ENCODE results near the gene C2orf76. TPM values are rescaled to one million over a fixed set of nuclear protein-coding genes. Genes with fewer than 3 reads are reported as not detected.
A peak's percentile ranks its signal among the peaks of the same experiment; 100 is the strongest.

Gene C2orf76
- total RNA-seq, 4 donors from 2014 or later = 1.6 to 2.9 TPM; not detected in 2

DNA sequence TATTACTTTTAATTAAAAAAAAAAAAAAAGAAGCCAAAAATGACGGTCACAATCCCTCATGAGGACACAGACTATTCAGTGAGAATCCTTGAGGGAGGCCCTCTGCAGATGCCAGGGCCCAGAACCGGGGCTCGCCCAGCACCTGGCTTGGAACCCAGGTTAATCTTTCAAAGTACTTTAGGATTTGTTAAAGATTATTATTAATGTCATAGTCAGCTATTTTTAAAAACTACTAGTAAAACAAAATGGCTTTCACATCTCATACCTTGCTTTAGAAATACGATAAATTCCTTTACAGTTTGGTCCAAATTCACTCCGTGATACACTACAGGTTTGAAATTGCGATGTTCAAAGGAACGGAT, 27.1 kb downstream of the C2orf76 start:
- no peak overlapping the region for H3K27ac ChIP-seq

GRCh38 chr2:119338826-119339561, 27.6 kb downstream of the C2orf76 start:
- H3K9me3 ChIP-seq = no peaks in the 10 kb centered on the region
- peak overlapping the region in 1 of 4 donors; percentile 28 for H3K27ac ChIP-seq
- peak in 2 of 3 donors; percentile 76 to 83 for DNase-seq
- no peaks in the 10 kb centered on the region for H3K27me3 ChIP-seq
- TF ChIP-seq POLR2A (IDR thresholded peaks at IDR 0.05) = no peak
- TF ChIP-seq, protein P1, sequence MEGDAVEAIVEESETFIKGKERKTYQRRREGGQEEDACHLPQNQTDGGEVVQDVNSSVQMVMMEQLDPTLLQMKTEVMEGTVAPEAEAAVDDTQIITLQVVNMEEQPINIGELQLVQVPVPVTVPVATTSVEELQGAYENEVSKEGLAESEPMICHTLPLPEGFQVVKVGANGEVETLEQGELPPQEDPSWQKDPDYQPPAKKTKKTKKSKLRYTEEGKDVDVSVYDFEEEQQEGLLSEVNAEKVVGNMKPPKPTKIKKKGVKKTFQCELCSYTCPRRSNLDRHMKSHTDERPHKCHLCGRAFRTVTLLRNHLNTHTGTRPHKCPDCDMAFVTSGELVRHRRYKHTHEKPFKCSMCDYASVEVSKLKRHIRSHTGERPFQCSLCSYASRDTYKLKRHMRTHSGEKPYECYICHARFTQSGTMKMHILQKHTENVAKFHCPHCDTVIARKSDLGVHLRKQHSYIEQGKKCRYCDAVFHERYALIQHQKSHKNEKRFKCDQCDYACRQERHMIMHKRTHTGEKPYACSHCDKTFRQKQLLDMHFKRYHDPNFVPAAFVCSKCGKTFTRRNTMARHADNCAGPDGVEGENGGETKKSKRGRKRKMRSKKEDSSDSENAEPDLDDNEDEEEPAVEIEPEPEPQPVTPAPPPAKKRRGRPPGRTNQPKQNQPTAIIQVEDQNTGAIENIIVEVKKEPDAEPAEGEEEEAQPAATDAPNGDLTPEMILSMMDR (IDR thresholded peaks at IDR 0.05) = no peak
- H3K4me1 ChIP-seq = no peaks in the 10 kb centered on the region
- H3K36me3 ChIP-seq = no peaks in the 10 kb centered on the region
- no peak overlapping the region for H3K4me3 ChIP-seq

More for the DNA sequence above, 27.1 kb downstream of the C2orf76 start:
- no peak for DNase-seq
- Histone ChIP-seq H3K36me3 (no peaks in the 10 kb centered on the region), H3K27me3 (no peaks in the 10 kb centered on the region), H3K9me3 (no peaks in the 10 kb centered on the region), H3K4me1 (no peaks in the 10 kb centered on the region), H3K4me3 (no peak overlapping the region)
- no peak for TF ChIP-seq POLR2A (IDR thresholded peaks at IDR 0.05)
- TF ChIP-seq, protein P1 (IDR thresholded peaks at IDR 0.05) = no peak

- TF ChIP-seq, protein P1 (IDR thresholded peaks at IDR 0.05) = no peak
- TF ChIP-seq POLR2A (IDR thresholded peaks at IDR 0.05) = no peak
- no peaks in the 10 kb centered on the region for H3K27me3 ChIP-seq
- H3K36me3 ChIP-seq = no peaks in the 10 kb centered on the region
- DNase-seq = no peak
- H3K27ac ChIP-seq = no peak overlapping the region
- H3K4me1 ChIP-seq = no peaks in the 10 kb centered on the region
- no peak overlapping the region for H3K4me3 ChIP-seq
- no peaks in the 10 kb centered on the region for H3K9me3 ChIP-seq
Observed at GRCh38 chr2:119338272-119338671, 28.4 kb downstream of the C2orf76 start.

DNA sequence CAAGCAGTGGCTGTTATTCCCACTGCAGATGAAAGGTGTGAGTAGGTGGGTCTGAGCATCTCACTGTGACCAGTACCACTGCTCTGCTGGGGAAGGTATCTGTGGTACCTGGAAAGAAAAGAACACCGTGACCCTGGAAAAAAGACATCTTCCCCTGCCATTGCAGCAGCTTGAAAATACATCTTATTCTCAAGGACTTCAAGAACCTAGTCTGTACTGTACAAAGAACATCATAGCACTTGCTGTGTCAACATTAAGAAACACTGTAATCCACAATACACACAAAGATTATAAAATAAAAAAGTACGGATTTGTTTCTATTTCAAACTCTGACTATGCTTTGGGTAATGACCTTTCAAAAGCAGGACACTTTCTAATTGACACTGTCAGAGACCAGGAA, 28.9 kb downstream of the C2orf76 start:
- H3K27ac ChIP-seq = no peak overlapping the region
- no peaks in the 10 kb centered on the region for H3K27me3 ChIP-seq
- H3K4me3 ChIP-seq = no peak overlapping the region
- no peaks in the 10 kb centered on the region for H3K36me3 ChIP-seq
- no peak for TF ChIP-seq POLR2A (IDR thresholded peaks at IDR 0.05)
- TF ChIP-seq, protein P1 (IDR thresholded peaks at IDR 0.05) = no peak
- no peaks in the 10 kb centered on the region for H3K4me1 ChIP-seq
- no peak for DNase-seq
- no peaks in the 10 kb centered on the region for H3K9me3 ChIP-seq

- H3K36me3 ChIP-seq = no peaks in the 10 kb centered on the region
- no peak overlapping the region for H3K4me3 ChIP-seq
- no peak overlapping the region for H3K27ac ChIP-seq
- H3K9me3 ChIP-seq = no peaks in the 10 kb centered on the region
- TF ChIP-seq, protein P1 (IDR thresholded peaks at IDR 0.05) = no peak
- no peak for TF ChIP-seq POLR2A (IDR thresholded peaks at IDR 0.05)
- no peak for DNase-seq
- no peaks in the 10 kb centered on the region for H3K27me3 ChIP-seq
- H3K4me1 ChIP-seq = peaks cover 0 to 8% (median 0%) of the 10 kb centered on the region in 4 donors
Observed at GRCh38 chr2:119333833-119334232, 32.8 kb downstream of the C2orf76 start.

Measured in Peyer's patch (tissue), 4 donors.